Upper lobe of left lung (tissue), 4 donors: ENCODE results near the gene ULK4.

Experiments
- EP300 ChIP-seq, 4 donors: sonication (generic); formaldehyde crosslinking; IDR thresholded peaks; one replicate each; pipeline ENCODE4 v1.5.1; 2017; ENCODE audit warnings: antibody characterized with exemption in 4 of 4, control low read depth in 2 of 4
- POLR2A ChIP-seq, 4 donors: fragments of 450-650 bp; IDR thresholded peaks; one replicate each; pipeline ENCODE4 v1.5.1; 2016 to 2017; ENCODE audit warnings: antibody characterized with exemption in 4 of 4, mild to moderate bottlenecking in 2 of 4
- POLR2AphosphoS5 ChIP-seq, 2 donors: sonication (generic); formaldehyde crosslinking; IDR thresholded peaks; one replicate each; pipeline ENCODE4 v1.5.1; 2017; ENCODE audit warnings: antibody characterized with exemption in 2 of 2
- TF ChIP-seq, protein P1 (sequence below), 6 experiments: fragments of 450-650 bp in 4 of 6; fragments of 200-600 bp in 2 of 6; sonication (generic) in 2 of 6; IDR thresholded peaks; one replicate each; pipeline ENCODE4 v1.5.1; 2016 to 2019; ENCODE audit warnings: antibody characterized with exemption in 6 of 6

DNA sequence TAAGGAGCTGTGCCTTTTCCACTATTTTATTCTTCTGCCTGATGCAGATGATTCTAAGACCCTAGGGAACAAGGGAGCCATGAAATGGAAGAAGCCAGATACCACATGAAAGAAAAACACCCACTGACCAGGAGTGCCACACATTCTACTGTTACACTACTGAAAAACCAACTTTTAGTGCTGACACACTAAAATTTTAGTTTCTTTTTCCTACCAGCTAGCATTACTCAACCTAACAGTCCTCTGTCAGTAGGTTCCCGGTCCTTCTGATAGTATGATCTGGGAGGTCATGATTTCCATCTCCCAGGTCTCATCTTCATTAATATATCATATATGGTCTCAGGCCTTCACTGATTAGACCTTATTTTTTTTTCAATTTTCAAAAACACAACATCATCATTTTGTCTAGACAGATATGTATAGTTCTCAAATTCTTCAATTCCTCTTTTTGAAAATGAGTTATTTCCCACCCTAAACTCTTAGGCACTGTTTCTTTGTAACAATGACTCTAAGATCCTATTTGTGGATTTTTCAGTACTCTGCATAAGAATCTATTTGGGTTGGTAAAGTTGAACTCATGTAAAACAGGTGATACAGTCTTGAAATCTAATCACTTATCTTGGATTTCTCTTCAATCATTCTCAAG is 440.8 kb downstream of the ULK4 start:
- TF ChIP-seq POLR2A (IDR thresholded peaks at IDR 0.05): no peak
- no peak for TF ChIP-seq EP300 (IDR thresholded peaks at IDR 0.05)
- TF ChIP-seq, protein P1, sequence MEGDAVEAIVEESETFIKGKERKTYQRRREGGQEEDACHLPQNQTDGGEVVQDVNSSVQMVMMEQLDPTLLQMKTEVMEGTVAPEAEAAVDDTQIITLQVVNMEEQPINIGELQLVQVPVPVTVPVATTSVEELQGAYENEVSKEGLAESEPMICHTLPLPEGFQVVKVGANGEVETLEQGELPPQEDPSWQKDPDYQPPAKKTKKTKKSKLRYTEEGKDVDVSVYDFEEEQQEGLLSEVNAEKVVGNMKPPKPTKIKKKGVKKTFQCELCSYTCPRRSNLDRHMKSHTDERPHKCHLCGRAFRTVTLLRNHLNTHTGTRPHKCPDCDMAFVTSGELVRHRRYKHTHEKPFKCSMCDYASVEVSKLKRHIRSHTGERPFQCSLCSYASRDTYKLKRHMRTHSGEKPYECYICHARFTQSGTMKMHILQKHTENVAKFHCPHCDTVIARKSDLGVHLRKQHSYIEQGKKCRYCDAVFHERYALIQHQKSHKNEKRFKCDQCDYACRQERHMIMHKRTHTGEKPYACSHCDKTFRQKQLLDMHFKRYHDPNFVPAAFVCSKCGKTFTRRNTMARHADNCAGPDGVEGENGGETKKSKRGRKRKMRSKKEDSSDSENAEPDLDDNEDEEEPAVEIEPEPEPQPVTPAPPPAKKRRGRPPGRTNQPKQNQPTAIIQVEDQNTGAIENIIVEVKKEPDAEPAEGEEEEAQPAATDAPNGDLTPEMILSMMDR (IDR thresholded peaks at IDR 0.05): no peak
- no peak for TF ChIP-seq POLR2AphosphoS5 (IDR thresholded peaks at IDR 0.05)
